DND-41 (cell line): ENCODE results near the gene RASAL2.
"Not testable (repeated sequence)": the region's sequence is repeated elsewhere in the genome, so short reads cannot be mapped to it uniquely, and the experiment has no call there.

Experiments
- ATAC-seq: fragments of 200-7000 bp; cut with Tn5 transposase; 3 replicates; pipeline ENCODE4 v1.9.1; 2021; ENCODE audit warnings: low read depth; ENCODE audit not compliant: insufficient read depth
- DNase-seq: peaks from one replicate; pipeline ENCODE4 v3.0.0-alpha.2; 2020
- H2AFZ ChIP-seq: 2 replicates; pipeline ENCODE4 v1.6.0; 2012; ENCODE audit warnings: low read depth, low read length
- H3K27ac ChIP-seq: 2 replicates; pipeline ENCODE4 v1.5.1; 2012; ENCODE audit warnings: low read length, inconsistent platforms
- H3K27me3 ChIP-seq: fragments of 200-600 bp; sonication (generic); 2 replicates; pipeline ENCODE4 v1.6.0; 2012; ENCODE audit warnings: low read length, mild to moderate bottlenecking, inconsistent platforms; ENCODE audit not compliant: insufficient read depth, poor library complexity
- H3K36me3 ChIP-seq: 2 replicates; pipeline ENCODE4 v1.5.1; 2012; ENCODE audit warnings: low read length, inconsistent platforms; ENCODE audit not compliant: insufficient read depth
- H3K4me1 ChIP-seq: 2 replicates; pipeline ENCODE4 v1.5.1; 2012; ENCODE audit warnings: mild to moderate bottlenecking, low read length; ENCODE audit not compliant: insufficient read depth
- H3K4me2 ChIP-seq: 2 replicates; pipeline ENCODE4 v1.6.0; 2012; ENCODE audit warnings: mild to moderate bottlenecking, moderate library complexity, low read length, inconsistent platforms; ENCODE audit not compliant: insufficient read depth
- H3K4me3 ChIP-seq, 2 experiments: fragments of 200-600 bp in 1 of 2; shearing (Covaris generic) in 1 of 2; 2 replicates each; pipeline ENCODE4 v1.5.1; 2012 to 2016; ENCODE audit warnings: inconsistent platforms in 2 of 2, low read length in 2 of 2, mild to moderate bottlenecking in 2 of 2, low read depth in 1 of 2, moderate library complexity in 1 of 2
- H3K79me2 ChIP-seq: 2 replicates; pipeline ENCODE4 v1.6.0; 2012; ENCODE audit warnings: low read length, inconsistent platforms; ENCODE audit not compliant: insufficient read depth
- H3K9ac ChIP-seq: 2 replicates; pipeline ENCODE4 v1.6.0; 2012; ENCODE audit warnings: low read depth, mild to moderate bottlenecking, inconsistent platforms, low read length, moderate library complexity
- H3K9me3 ChIP-seq: 2 replicates; pipeline ENCODE4 v1.5.1; 2012; ENCODE audit warnings: low read length, moderate library complexity, mild to moderate bottlenecking, inconsistent platforms; ENCODE audit not compliant: insufficient read depth, severe bottlenecking
- H4K20me1 ChIP-seq: 2 replicates; pipeline ENCODE4 v1.6.0; 2012; ENCODE audit warnings: low read length; ENCODE audit not compliant: insufficient read depth
- CTCF ChIP-seq: IDR thresholded peaks from 2 replicates; pipeline ENCODE4 v1.5.1; 2012; ENCODE audit warnings: borderline replicate concordance, low read length, moderate library complexity, mild to moderate bottlenecking; ENCODE audit not compliant: poor library complexity, severe bottlenecking; ENCODE audit errors: extremely low read depth
- EZH2 ChIP-seq: IDR thresholded peaks from 3 replicates; pipeline ENCODE4 v1.6.1; 2012; ENCODE audit warnings: borderline replicate concordance, low read depth, mild to moderate bottlenecking, moderate library complexity, low read length, inconsistent platforms; ENCODE audit not compliant: severe bottlenecking

The RASAL2 gene

GRCh38 chr1:178307264-178307663 lies 213.4 kb downstream of the RASAL2 start:
- Histone ChIP-seq H3K4me2 (no peak overlapping the region), H2AFZ (no peak overlapping the region), H3K79me2 (no peaks in the 10 kb centered on the region), H3K36me3 (no peaks in the 10 kb centered on the region), H3K9me3 (no peaks in the 10 kb centered on the region), H3K27me3 (peaks cover 8% of the 10 kb centered on the region), H4K20me1 (no peaks in the 10 kb centered on the region), H3K4me1 (no peaks in the 10 kb centered on the region), H3K27ac (no peak overlapping the region), H3K9ac (no peak overlapping the region), H3K4me3 (no peak overlapping the region)
- TF ChIP-seq CTCF (no peak), EZH2 (no peak)
- ATAC-seq (no peak), DNase-seq (no peak)

GRCh38 chr1:178308438-178308837 lies 214.5 kb downstream of the RASAL2 start:
- Histone ChIP-seq H3K36me3 (no peaks in the 10 kb centered on the region), H3K4me3 (no peak overlapping the region), H2AFZ (no peak overlapping the region), H3K9me3 (no peaks in the 10 kb centered on the region), H3K4me1 (no peaks in the 10 kb centered on the region), H3K79me2 (no peaks in the 10 kb centered on the region), H3K27me3 (peaks cover 8% of the 10 kb centered on the region), H4K20me1 (no peaks in the 10 kb centered on the region), H3K9ac (no peak overlapping the region), H3K4me2 (no peak overlapping the region), H3K27ac (no peak overlapping the region)
- no peak for ATAC-seq
- no peak for DNase-seq
- TF ChIP-seq EZH2 = no peak
- TF ChIP-seq CTCF = no peak

- no peaks in the 10 kb centered on the region for H4K20me1 ChIP-seq
- TF ChIP-seq CTCF (peak; percentile 82), EZH2 (no peak)
- no peak overlapping the region for H3K4me2 ChIP-seq
- no peak overlapping the region for H3K9ac ChIP-seq
- peak; percentile 74 for ATAC-seq
- no peak overlapping the region for H3K27ac ChIP-seq
- peaks cover 1% of the 10 kb centered on the region for H3K27me3 ChIP-seq
- H3K79me2 ChIP-seq = no peaks in the 10 kb centered on the region
- H3K9me3 ChIP-seq = no peaks in the 10 kb centered on the region
- no peak for DNase-seq
- no peak overlapping the region for H3K4me3 ChIP-seq
- H3K4me1 ChIP-seq = no peaks in the 10 kb centered on the region
- H3K36me3 ChIP-seq = no peaks in the 10 kb centered on the region
- H2AFZ ChIP-seq = no peak overlapping the region
Measured at GRCh38 chr1:178310685-178311105, 216.8 kb downstream of the RASAL2 start.

GRCh38 chr1:178311164-178311563 lies 217.3 kb downstream of the RASAL2 start:
- ATAC-seq (no peak), DNase-seq (no peak)
- Histone ChIP-seq H3K9me3 (no peaks in the 10 kb centered on the region), H3K79me2 (no peaks in the 10 kb centered on the region), H3K4me3 (no peak overlapping the region), H3K27me3 (no peaks in the 10 kb centered on the region), H3K27ac (no peak overlapping the region), H3K4me2 (no peak overlapping the region), H3K4me1 (no peaks in the 10 kb centered on the region), H4K20me1 (no peaks in the 10 kb centered on the region), H3K9ac (no peak overlapping the region), H2AFZ (no peak overlapping the region), H3K36me3 (no peaks in the 10 kb centered on the region)
- TF ChIP-seq EZH2 (no peak), CTCF (no peak)

- H3K27ac ChIP-seq, H4K20me1 ChIP-seq, H3K27me3 ChIP-seq, ATAC-seq, H3K36me3 ChIP-seq, H3K9ac ChIP-seq, H3K4me1 ChIP-seq, H3K9me3 ChIP-seq, H3K4me2 ChIP-seq, H2AFZ ChIP-seq, H3K4me3 ChIP-seq, H3K79me2 ChIP-seq, DNase-seq: not testable (repeated sequence)
Measured at GRCh38 chr1:178320280-178320982, 226.5 kb downstream of the RASAL2 start.
